Measurements from ENCODE around the gene ABCB4. TPM values are rescaled to one million over a fixed set of nuclear protein-coding genes. Genes with fewer than 3 reads are reported as not detected.
A peak's percentile ranks its signal among the peaks of the same experiment; 100 is the strongest.

Gene ABCB4
- total RNA-seq, 1 donor from 2014 or later, result 2.5 TPM

DNA sequence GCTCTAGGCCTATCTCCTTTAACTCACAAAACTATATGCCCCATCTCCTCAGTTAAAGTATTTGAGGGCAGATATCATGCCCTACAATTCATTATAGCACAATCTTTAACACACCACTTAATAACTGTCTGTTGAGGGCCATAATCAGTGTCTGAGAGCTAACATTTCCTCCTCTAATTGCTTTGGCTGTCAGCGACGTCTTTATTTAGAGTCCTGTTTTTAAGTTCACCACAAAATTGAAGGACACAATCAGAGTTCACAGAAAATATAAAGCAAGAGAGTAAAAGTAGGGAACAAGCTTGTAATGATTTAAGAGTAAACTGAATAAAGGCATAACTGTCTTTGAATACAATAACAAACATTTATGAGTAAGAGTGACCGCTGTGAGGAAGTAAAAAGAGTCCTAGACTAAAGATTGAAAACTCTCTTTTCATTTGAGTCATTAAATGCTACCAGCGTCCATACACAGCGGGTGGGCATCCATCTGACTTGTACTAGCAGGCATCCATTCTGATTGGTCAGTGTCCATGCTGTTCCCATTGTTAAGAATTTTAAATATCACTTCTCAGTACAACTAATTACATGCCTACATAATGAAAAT, 38.4 kb upstream of the ABCB4 start:
- Mint-ChIP-seq H3K4me3 (ENCODE audit: unreplicated experiment) (no peak overlapping the region), H3K4me1 (ENCODE audit: low read depth, unreplicated experiment) (peaks cover 15% of the 10 kb centered on the region), H3K27me3 (ENCODE audit: unreplicated experiment) (no peaks in the 10 kb centered on the region), H3K27ac (ENCODE audit: unreplicated experiment) (no peak overlapping the region), H3K36me3 (ENCODE audit: unreplicated experiment) (no peaks in the 10 kb centered on the region), H3K9me3 (ENCODE audit: unreplicated experiment) (no peaks in the 10 kb centered on the region)
- no peak for DNase-seq
- TF ChIP-seq, protein P1, sequence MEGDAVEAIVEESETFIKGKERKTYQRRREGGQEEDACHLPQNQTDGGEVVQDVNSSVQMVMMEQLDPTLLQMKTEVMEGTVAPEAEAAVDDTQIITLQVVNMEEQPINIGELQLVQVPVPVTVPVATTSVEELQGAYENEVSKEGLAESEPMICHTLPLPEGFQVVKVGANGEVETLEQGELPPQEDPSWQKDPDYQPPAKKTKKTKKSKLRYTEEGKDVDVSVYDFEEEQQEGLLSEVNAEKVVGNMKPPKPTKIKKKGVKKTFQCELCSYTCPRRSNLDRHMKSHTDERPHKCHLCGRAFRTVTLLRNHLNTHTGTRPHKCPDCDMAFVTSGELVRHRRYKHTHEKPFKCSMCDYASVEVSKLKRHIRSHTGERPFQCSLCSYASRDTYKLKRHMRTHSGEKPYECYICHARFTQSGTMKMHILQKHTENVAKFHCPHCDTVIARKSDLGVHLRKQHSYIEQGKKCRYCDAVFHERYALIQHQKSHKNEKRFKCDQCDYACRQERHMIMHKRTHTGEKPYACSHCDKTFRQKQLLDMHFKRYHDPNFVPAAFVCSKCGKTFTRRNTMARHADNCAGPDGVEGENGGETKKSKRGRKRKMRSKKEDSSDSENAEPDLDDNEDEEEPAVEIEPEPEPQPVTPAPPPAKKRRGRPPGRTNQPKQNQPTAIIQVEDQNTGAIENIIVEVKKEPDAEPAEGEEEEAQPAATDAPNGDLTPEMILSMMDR (IDR thresholded peaks at IDR 0.05; ENCODE audit: partially characterized antibody, unreplicated experiment), result no peak

DNA sequence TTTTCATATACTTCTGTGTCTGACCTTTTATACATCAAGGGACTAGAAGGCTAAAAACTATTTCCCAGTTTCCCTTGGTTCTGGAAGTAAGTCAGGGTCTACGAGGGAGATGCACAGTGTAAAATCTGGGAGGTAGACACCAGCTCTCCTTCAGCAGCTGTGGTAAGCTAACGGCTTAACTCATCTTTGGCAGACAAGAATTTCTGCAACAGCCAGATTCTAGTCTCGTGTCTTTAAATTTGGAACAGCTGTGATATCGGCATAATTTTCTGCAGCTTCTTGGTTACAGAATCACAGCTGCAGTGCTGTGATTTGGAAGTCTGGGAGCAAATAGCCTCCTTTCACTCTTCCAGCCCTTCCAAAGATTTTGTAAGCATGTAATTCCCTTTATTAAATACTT, 37.4 kb upstream of the ABCB4 start:
- no peak for DNase-seq
- TF ChIP-seq, protein P1 (IDR thresholded peaks at IDR 0.05; ENCODE audit: partially characterized antibody, unreplicated experiment), result no peak

DNA sequence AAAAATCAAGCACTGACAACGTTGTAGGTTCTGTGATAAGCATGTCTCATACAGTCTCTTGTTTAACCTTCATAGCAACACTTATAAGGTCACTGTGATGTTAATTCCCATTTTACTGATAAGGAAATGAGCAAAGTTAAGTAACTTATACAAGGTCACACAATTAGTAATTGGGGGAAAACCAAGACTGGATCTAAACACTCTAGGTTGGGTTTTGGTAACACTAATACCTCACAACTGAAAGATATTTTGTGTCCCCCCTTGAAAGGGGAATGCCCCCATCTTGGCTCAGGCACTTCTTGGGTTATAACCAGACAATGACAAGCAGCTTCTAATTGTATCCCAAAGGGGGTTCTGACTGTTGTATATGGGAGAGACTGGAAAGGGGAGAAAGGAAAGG, 36.0 kb upstream of the ABCB4 start:
- Mint-ChIP-seq H3K36me3 (ENCODE audit: unreplicated experiment) (no peaks in the 10 kb centered on the region), H3K4me3 (ENCODE audit: unreplicated experiment) (no peak overlapping the region), H3K27ac (ENCODE audit: unreplicated experiment) (no peak overlapping the region), H3K27me3 (ENCODE audit: unreplicated experiment) (no peaks in the 10 kb centered on the region), H3K4me1 (ENCODE audit: low read depth, unreplicated experiment) (peaks cover 15% of the 10 kb centered on the region), H3K9me3 (ENCODE audit: unreplicated experiment) (no peaks in the 10 kb centered on the region)
- TF ChIP-seq, protein P1 (IDR thresholded peaks at IDR 0.05; ENCODE audit: partially characterized antibody, unreplicated experiment), result no peak
- no peak for DNase-seq

More for the DNA sequence above, 37.4 kb upstream of the ABCB4 start:
- Mint-ChIP-seq H3K4me1 (ENCODE audit: low read depth, unreplicated experiment) (peaks cover 15% of the 10 kb centered on the region), H3K27ac (ENCODE audit: unreplicated experiment) (no peak overlapping the region), H3K4me3 (ENCODE audit: unreplicated experiment) (no peak overlapping the region), H3K36me3 (ENCODE audit: unreplicated experiment) (no peaks in the 10 kb centered on the region), H3K9me3 (ENCODE audit: unreplicated experiment) (no peaks in the 10 kb centered on the region), H3K27me3 (ENCODE audit: unreplicated experiment) (no peaks in the 10 kb centered on the region)

DNA sequence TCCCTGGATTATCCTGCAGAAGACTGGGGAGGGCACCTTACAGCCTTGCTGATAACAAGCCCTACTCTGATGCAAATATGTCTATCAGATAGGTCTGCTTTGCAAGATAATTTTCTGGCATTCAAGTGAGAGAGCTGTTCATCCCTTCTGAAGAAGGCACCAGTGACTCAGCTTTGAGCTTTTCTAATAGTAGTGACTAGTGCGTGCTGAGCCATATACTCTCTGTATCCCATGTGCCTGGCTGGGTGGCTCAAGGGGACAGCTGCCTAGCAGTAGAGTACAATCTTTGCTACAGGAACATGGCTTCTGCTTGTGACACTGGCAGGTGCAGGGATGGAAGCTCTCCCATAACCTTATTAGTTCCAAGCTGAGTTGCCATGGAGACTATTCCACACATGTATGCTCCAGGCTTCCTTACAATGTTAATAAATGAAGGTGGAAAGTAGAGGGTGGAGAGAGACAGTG, 35.0 kb upstream of the ABCB4 start:
- Mint-ChIP-seq H3K4me3 (ENCODE audit: unreplicated experiment) (no peak overlapping the region), H3K4me1 (ENCODE audit: low read depth, unreplicated experiment) (peaks cover 16% of the 10 kb centered on the region), H3K36me3 (ENCODE audit: unreplicated experiment) (no peaks in the 10 kb centered on the region), H3K27me3 (ENCODE audit: unreplicated experiment) (no peaks in the 10 kb centered on the region), H3K9me3 (ENCODE audit: unreplicated experiment) (no peaks in the 10 kb centered on the region), H3K27ac (ENCODE audit: unreplicated experiment) (peak overlapping the region; percentile 18)
- TF ChIP-seq, protein P1 (IDR thresholded peaks at IDR 0.05; ENCODE audit: partially characterized antibody, unreplicated experiment), result no peak
- DNase-seq, result no peak

DNA sequence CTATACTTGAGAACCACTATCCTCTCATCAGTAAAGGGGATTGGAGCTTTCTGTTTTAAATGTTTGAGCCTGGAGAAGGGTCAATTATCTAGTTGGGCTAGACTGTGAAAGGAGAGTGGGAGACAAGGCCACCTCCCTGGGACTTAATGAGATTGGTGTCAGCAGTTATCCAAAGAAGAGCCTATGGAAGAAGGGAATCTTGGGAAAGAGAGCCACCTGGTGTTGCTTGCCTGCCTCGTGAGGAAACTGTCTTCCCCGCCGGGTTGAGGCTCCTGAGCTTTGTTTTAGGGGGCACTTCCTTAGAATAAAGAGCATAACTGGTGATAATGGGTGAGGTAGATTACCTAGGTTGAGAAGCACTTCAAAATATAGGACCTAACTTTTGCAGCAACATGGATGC, 32.0 kb upstream of the ABCB4 start:
- TF ChIP-seq, protein P1 (IDR thresholded peaks at IDR 0.05; ENCODE audit: partially characterized antibody, unreplicated experiment), result no peak
- peaks cover 8% of the 10 kb centered on the region for H3K4me1 Mint-ChIP-seq (ENCODE audit: low read depth, unreplicated experiment)
- H3K27me3 Mint-ChIP-seq (ENCODE audit: unreplicated experiment), result no peaks in the 10 kb centered on the region
- H3K9me3 Mint-ChIP-seq (ENCODE audit: unreplicated experiment), result no peaks in the 10 kb centered on the region
- H3K36me3 Mint-ChIP-seq (ENCODE audit: unreplicated experiment), result no peaks in the 10 kb centered on the region
- DNase-seq, result no peak
- no peak overlapping the region for H3K4me3 Mint-ChIP-seq (ENCODE audit: unreplicated experiment)
- H3K27ac Mint-ChIP-seq (ENCODE audit: unreplicated experiment), result no peak overlapping the region

All from glutamatergic neuron (in vitro differentiated cells).